Parathyroid adenoma (tissue), 2 donors: ENCODE results near the gene CD1C.

ENCODE experiments used
- H2AFZ ChIP-seq: fragments of 300-600 bp; sonication (generic); one replicate; pipeline ENCODE4 v1.7.0; 2017; ENCODE audit warnings: antibody characterized with exemption, mild to moderate bottlenecking
- H3K27ac ChIP-seq: fragments of 300-600 bp; sonication (generic); one replicate; pipeline ENCODE4 v1.7.0; 2017
- H3K27me3 ChIP-seq: fragments of 300-600 bp; sonication (generic); one replicate; pipeline ENCODE4 v1.7.0; 2017; ENCODE audit warnings: low read length; ENCODE audit not compliant: control insufficient read depth, insufficient read depth
- H3K36me3 ChIP-seq: fragments of 300-600 bp; sonication (generic); one replicate; pipeline ENCODE4 v1.7.0; 2017; ENCODE audit warnings: low read length; ENCODE audit not compliant: control insufficient read depth, insufficient read depth
- H3K4me1 ChIP-seq: fragments of 300-600 bp; sonication (generic); one replicate; pipeline ENCODE4 v1.7.0; 2017; ENCODE audit warnings: control low read depth
- H3K4me2 ChIP-seq: fragments of 300-600 bp; sonication (generic); one replicate; pipeline ENCODE4 v1.7.0; 2017; ENCODE audit warnings: low read length
- H3K4me3 ChIP-seq: fragments of 300-600 bp; sonication (generic); one replicate; pipeline ENCODE4 v1.7.0; 2017; ENCODE audit warnings: low read depth, low read length
- H3K79me2 ChIP-seq: fragments of 300-600 bp; sonication (generic); one replicate; pipeline ENCODE4 v1.7.0; 2017; ENCODE audit warnings: control low read depth
- H3K9ac ChIP-seq: fragments of 300-600 bp; sonication (generic); one replicate; pipeline ENCODE4 v1.7.0; 2017; ENCODE audit warnings: mild to moderate bottlenecking
- H3K9me3 ChIP-seq: fragments of 300-600 bp; sonication (generic); one replicate; pipeline ENCODE4 v1.7.0; 2017; ENCODE audit warnings: low read length; ENCODE audit not compliant: control insufficient read depth
- TF ChIP-seq, protein P1 (sequence below): fragments of 300-600 bp; sonication (generic); IDR thresholded peaks from one replicate; pipeline ENCODE4 v1.7.0; 2017; ENCODE audit warnings: antibody characterized with exemption, mild to moderate bottlenecking
- donor health status: primary hyperparathyroidism.

CD1C gene

GRCh38 chr1:158289811-158290210 lies at the start of gene CD1C:
TSS of gene CD1C (plus strand) at chr1:158289923. CDS start at chr1:158290065, 142 bp downstream.
- Histone ChIP-seq H3K27me3 (no peaks in the 10 kb centered on the region), H3K4me1 (no peaks in the 10 kb centered on the region), H2AFZ (no peak within 1 kb of the TSS), H3K9me3 (no peaks in the 10 kb centered on the region), H3K9ac (no peak within 1 kb of the TSS), H3K4me2 (no peak within 1 kb of the TSS), H3K4me3 (no peak within 1 kb of the TSS), H3K27ac (no peak within 1 kb of the TSS), H3K36me3 (no peaks in the 10 kb centered on the region), H3K79me2 (no peaks in the 10 kb centered on the region)
- TF ChIP-seq, protein P1, sequence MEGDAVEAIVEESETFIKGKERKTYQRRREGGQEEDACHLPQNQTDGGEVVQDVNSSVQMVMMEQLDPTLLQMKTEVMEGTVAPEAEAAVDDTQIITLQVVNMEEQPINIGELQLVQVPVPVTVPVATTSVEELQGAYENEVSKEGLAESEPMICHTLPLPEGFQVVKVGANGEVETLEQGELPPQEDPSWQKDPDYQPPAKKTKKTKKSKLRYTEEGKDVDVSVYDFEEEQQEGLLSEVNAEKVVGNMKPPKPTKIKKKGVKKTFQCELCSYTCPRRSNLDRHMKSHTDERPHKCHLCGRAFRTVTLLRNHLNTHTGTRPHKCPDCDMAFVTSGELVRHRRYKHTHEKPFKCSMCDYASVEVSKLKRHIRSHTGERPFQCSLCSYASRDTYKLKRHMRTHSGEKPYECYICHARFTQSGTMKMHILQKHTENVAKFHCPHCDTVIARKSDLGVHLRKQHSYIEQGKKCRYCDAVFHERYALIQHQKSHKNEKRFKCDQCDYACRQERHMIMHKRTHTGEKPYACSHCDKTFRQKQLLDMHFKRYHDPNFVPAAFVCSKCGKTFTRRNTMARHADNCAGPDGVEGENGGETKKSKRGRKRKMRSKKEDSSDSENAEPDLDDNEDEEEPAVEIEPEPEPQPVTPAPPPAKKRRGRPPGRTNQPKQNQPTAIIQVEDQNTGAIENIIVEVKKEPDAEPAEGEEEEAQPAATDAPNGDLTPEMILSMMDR: no peak

DNA sequence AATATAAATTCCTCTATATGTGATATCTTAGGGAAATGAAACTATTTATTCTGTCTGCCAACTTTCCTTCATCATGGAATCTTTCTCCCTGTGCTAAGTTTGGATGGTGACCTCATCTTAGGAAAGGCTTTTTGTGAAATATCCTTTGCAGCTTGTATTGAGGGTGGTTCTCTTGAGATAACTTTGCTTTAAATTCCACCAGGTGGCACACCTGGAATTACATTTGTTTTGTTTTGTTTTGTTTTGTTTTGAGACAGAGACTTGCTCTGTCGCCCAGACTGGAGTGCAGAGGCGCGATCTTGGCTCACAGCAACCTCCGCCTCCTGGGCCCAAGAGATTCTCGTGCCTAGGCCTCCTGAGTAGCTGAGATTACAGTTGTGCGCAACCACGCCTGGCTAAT lies 43.1 kb upstream of the CD1C start:
- H2AFZ ChIP-seq: no peak overlapping the region
- TF ChIP-seq, protein P1: no peak
- H3K9me3 ChIP-seq: no peaks in the 10 kb centered on the region
- no peak overlapping the region for H3K9ac ChIP-seq
- H3K79me2 ChIP-seq: no peaks in the 10 kb centered on the region
- H3K36me3 ChIP-seq: no peaks in the 10 kb centered on the region
- no peak overlapping the region for H3K27ac ChIP-seq
- no peak overlapping the region for H3K4me3 ChIP-seq
- no peak overlapping the region for H3K4me2 ChIP-seq
- H3K4me1 ChIP-seq: no peaks in the 10 kb centered on the region
- no peaks in the 10 kb centered on the region for H3K27me3 ChIP-seq

- Histone ChIP-seq H3K9ac (no peak overlapping the region), H3K27ac (no peak overlapping the region), H3K4me1 (no peaks in the 10 kb centered on the region), H3K79me2 (no peaks in the 10 kb centered on the region), H3K9me3 (no peaks in the 10 kb centered on the region), H3K36me3 (no peaks in the 10 kb centered on the region), H3K4me2 (no peak overlapping the region), H3K27me3 (no peaks in the 10 kb centered on the region), H3K4me3 (no peak overlapping the region), H2AFZ (no peak overlapping the region)
- TF ChIP-seq, protein P1: no peak
Measured at GRCh38 chr1:158248118-158248517, 41.6 kb upstream of the CD1C start.

DNA sequence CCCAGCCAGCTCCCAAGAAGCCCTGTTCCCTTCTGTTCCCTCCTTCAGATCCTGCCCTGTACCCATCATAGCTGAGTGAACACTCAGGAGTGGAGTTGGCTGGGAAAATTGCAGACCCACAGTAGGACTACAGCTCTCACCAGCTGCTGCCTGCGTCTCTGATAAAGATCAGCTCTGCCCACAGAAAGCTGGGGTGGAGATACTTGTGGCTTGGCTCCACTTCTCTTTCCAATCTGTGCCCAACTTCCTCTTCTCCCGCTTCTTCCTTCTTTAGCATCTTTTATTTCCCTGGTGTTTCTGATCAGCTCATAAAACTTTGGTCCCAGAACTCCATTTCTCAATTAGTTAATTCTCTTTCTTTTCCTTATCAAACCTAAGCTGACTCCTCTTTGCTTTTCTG lies 41.0 kb upstream of the CD1C start:
- Histone ChIP-seq H3K27ac (no peak overlapping the region), H3K9me3 (no peaks in the 10 kb centered on the region), H3K79me2 (no peaks in the 10 kb centered on the region), H3K9ac (no peak overlapping the region), H3K36me3 (no peaks in the 10 kb centered on the region), H2AFZ (no peak overlapping the region), H3K4me2 (no peak overlapping the region), H3K4me3 (no peak overlapping the region), H3K27me3 (no peaks in the 10 kb centered on the region), H3K4me1 (no peaks in the 10 kb centered on the region)
- TF ChIP-seq, protein P1: no peak

- TF ChIP-seq, protein P1: no peak
- Histone ChIP-seq H3K36me3 (no peaks in the 10 kb centered on the region), H3K27me3 (no peaks in the 10 kb centered on the region), H3K4me2 (no peak overlapping the region), H3K9ac (no peak overlapping the region), H3K4me3 (no peak overlapping the region), H3K9me3 (no peaks in the 10 kb centered on the region), H3K27ac (no peak overlapping the region), H3K4me1 (no peaks in the 10 kb centered on the region), H2AFZ (no peak overlapping the region), H3K79me2 (no peaks in the 10 kb centered on the region)
Measured at GRCh38 chr1:158249646-158250045, 40.1 kb upstream of the CD1C start.
